ENCODE data around the gene ABHD12B. TPM values are rescaled to one million over a fixed set of nuclear protein-coding genes. Genes with fewer than 3 reads are reported as not detected.
"Not testable (repeated sequence)": the region's sequence is repeated elsewhere in the genome, so short reads cannot be mapped to it uniquely, and the experiment has no call there.

ABHD12B gene
- total RNA-seq, 1 donor from 2014 or later = not detected

DNA sequence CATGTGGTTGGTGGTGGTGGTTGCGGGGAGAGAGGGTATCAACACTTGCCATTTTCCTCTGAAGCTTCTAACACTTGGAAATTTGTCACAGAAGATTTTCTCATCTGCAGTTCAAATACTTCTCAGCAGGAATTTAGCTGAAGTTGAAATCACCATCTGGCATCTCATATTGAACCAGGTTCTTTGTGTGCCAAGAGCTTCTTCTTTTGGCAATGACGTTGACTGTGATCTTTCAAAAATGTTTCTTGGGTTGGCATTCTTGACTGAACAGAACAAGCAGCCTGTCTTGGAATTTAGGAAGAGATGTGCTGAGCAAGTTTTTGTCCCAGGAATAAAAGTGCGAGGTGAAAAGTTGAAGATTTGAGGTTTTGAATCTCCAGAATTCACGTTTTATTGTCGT, 32.2 kb upstream of the ABHD12B start:
- DNase-seq = no peak

- DNase-seq = no peak
These were observed 27.5 kb upstream of the ABHD12B start for GRCh38 chr14:50844391-50844790.

DNA sequence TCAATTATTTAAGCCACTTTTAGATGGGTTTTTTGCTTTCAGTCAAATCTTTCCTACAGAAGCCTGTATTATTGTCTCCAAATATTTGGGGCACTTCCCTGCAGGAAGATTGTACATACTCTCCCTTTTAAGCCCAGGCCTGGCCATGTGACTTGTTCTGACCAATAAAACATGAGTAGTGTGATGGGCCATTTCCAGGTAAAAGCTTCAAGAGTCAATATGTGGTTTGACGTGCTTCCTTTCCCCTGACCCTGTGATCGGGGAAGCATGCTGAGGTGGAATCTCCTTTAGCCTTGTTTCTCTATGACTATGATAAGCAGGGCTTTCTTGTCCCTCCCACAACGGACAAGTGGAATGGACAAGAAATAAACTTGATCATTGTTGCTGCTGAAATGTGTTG, 26.7 kb upstream of the ABHD12B start:
- DNase-seq = no peak

DNA sequence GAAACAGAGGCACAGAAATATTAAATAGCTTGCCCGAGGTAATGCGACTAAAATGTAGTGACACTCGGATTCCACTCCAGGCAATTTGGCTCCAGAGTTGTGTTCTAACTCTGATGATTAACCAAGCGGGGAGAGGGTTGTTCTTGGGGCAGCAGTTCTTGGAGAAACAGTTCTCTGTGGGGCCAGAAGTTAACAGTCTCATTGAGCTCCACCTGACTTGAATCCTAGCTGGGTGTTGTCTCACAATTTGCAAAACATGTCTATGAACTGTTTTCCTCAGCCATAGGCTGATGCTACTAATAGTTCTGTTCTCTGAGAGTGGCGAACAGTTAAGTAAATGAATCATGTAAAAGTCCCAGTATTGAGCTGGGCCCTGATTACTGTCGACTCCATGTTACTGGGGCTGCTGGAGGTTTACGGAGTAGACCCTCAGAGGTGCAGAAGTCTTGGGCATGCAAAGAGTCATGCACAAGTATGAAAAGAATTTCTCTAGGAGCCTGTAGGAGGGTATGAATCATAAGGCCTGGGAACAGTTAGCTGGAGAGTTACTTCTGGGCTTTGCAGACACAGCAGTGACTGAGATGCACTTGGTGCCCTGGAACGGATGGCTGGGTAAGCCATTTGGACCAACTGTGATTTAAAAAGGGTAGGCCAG, 25.5 kb upstream of the ABHD12B start:
- DNase-seq = no peak

- no peak for DNase-seq
These were observed 18.0 kb upstream of the ABHD12B start for GRCh38 chr14:50853891-50854290.

DNA sequence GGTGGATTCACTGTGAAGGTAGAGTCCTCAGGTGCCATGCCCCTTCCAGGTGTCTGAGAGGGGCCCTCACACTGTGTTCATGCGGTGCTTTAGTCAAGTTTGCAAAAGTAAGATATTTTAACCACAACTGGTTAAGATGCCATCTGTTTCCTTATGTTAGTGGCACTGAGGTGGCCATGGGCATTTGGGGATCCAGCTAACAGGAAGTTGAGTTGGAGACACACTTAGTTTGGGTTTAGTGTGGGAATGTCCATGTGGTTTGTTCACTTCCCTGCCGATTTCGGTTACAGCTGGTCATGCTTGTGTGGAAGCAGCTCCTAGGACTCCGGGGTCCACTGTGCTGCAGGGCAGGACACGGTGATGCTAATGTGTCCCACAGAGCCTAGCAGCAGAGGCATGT, 17.3 kb upstream of the ABHD12B start:
- DNase-seq = no peak

- DNase-seq = no peak
These were observed 16.3 kb upstream of the ABHD12B start for GRCh38 chr14:50855558-50855957.

DNA sequence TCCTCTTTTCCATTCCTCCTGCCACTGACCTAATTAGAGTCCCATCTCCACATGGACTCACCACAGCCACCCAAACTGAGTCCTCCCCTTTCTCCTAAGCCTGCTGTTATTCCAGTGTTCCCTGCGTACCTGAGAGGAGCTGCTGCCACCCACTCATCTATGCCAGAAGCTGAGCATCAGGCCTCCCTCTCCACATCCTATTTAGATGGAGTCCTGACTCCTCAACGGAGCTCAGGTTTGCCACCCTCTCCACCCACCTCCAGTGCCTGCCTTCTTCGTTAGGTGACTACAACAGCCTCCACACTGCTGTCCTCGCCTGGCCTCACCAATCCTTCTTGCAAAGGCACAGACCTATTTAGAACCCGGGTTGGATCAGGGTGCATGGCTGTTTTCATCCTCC, 15.2 kb upstream of the ABHD12B start:
- no peak for DNase-seq

DNA sequence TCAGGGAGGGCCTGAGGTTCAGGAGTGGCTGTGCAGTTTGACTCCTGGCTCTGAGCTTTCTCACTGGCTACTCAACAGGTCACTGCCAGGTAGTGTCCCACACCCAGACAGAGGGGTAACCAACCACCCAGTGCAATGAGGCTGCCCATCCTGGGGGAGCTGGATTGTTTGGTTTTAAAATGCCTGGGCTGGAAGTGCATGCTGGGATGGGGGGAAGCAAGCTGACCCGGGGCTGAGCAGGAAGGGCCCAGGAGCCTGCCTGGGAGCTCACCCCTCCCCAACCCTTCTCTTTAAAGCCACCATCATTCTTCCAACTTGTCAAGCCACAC, 12.6 kb upstream of the ABHD12B start:
- no peak for DNase-seq

DNA sequence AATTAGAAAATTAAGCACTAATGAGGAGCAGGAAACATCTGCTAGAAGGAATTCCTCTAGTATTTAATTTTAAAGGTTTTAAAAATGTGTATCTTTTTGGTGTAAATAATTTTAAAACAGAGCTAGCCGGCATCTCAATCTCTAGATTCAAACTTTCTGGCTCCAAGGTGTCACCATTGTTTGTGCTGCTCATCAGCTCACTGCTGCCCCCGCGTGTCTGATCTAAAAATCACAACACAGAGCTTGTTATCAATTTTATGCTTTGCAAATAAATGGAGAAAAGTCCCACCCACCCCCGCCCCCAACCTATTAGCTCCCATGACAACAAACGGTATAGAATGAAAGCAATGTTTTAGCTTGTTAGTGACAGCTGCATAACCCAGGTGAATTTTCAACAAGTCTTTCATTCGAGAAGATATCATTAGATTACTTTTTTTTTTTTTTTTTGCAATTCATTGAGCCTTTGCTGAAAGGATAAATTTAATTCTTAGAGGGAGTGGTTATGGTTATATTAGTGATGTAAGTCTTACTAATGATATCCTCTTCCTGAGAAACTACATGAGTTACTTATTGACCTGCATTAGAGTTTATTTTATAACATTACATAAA, 11.3 kb upstream of the ABHD12B start:
- DNase-seq = peak; percentile 92

DNA sequence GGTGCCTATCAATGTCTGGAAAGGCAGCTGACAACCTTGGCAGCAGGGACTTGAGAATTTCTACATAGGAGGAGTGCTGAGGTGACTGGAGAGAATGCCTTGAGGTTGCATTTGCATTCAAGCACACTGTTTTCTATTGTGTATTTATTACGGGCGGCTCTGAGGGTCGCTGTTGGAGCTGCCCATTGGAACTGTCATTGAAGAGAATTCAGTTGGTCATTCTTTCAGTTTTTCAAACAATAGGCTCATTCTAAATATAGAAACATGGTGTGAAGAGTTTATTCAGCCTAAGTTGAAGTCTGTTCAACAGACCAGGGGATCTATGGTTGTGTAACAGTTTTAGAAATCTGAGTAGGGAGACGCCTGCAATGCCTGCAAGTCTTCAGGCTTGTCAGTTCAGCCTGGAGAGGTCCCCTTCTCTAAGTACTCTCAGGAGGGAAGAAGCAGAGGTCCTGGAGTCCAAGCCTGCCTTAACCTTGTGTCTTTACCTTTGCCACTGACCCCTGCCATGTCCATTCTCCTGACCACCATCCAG, 9.8 kb upstream of the ABHD12B start:
- peak; percentile 39 for DNase-seq

GRCh38 chr14:50864237-50864636, 7.6 kb upstream of the ABHD12B start:
- no peak for DNase-seq

DNA sequence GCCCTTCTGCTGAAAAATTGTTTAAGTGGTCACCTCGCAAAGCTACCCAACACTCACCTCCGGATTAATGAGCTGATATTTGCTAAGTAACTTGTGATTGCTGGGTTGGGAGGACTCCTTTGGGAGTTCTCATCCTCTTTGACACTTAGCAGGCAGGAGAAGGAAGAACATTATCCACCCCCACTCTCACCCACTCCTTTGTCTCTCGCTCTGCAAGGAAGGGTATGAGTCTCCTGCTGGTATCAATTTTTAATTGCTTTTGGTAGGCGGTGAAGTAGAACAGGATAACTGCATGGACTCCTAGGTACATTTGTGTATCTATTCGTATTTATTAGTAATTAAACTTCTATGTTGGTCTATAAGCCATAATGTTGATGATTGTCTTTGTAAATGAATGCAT, 6.9 kb upstream of the ABHD12B start:
- no peak for DNase-seq

GRCh38 chr14:50865391-50866076, 6.3 kb upstream of the ABHD12B start:
- DNase-seq = no peak

DNA sequence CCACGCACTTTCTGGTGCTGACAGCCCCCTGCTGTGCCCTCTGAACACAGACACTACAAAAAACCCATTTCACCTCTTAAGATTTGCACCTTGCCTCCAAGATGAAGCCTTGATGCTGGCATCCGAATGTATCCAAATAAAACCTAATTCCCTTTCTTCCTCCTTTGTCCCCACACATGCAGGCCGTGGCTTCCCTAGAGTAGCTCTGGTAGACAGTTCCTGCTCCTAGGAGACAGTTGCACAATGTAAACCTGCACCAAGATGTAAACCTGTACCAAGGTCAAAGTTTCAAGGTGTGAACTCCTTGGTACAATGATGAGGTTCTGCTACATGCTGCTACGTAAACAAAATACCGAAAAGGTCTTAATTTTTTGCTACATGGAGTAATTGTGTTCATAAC, 625 bp upstream of the ABHD12B start:
- no peak for DNase-seq

- no peak for DNase-seq
These were observed 2.9 kb downstream of the ABHD12B start for GRCh38 chr14:50874757-50875156.

DNA sequence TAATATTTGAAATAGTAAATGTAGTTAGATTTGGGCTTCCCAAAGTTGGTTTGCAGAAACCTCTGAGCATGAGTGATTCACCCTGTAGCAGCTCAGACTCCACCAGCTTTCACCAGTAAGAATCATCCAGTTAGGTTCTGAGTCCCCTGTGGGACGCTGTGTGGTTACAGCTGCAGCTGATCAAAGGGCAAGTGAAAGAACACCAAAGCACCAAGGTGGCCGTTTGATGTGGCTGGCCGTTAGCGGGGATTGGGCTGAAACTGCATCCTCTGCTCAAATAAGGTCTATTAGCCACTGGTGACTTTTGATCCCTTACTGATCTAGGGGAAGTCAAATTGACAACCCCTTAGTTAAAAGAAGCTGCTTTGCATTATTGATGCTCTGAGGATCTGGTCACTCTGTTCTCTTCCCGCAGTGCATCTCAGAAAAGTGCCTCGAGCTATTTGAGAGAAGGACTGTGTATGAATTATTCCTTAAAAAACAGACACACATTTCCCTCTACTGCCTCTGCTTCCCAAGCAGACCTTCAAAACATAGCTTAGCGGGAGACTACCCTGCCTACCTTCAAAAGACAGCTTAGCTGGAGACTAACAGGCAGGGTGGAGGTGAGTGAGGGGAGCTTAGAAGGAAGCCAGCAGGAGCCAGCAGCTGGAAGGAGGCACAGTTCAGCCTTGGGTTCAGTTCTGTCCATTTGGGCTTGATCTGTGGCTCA, 3.7 kb downstream of the ABHD12B start:
- no peak for DNase-seq

GRCh38 chr14:50882932-50883826, 11.3 kb downstream of the ABHD12B start:
- no peak for DNase-seq

DNA sequence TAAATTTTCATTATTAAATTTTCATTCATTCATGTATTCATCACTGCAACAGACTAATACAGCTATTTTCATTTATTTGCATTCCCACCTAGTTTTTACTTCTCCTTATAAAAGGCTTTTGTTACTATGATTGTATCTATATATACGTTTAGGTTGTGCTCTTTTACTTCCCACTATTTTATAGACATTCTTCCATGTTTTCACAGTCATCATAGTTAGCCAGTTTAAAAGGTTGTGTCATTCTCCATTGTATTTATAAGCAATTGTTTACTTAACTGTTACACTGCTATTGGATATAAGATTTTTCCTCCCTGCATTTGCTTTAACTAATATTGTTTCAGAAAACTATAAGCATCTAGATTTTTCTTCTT, 12.0 kb downstream of the ABHD12B start:
- DNase-seq = no peak

GRCh38 chr14:50887476-50887875, 15.6 kb downstream of the ABHD12B start:
- no peak for DNase-seq

GRCh38 chr14:50892255-50892654, 20.4 kb downstream of the ABHD12B start:
- DNase-seq = no peak

- DNase-seq = not testable (repeated sequence)
These were observed 24.6 kb downstream of the ABHD12B start for GRCh38 chr14:50896421-50896820.

Data from tongue (tissue), 2 donors.